GM13977 (cell line): ENCODE measurements around the gene TMEM253.
A peak's percentile ranks its signal among the peaks of the same experiment; 100 is the strongest.

Experiments used
- DNase-seq: peaks from one replicate; pipeline ENCODE4 v3.0.0; 2012; ENCODE audit warnings: low spot score
- in situ Hi-C: fragments of 300-500 bp; cut with MboI; formaldehyde crosslinking; loops from one replicate; pipeline ENCODE4 v1.12.0; 2022; ENCODE audit warnings: low sequenced_read_pairs, low pct_unique_long_range_greater_than_20kb, mixed read lengths, inconsistent platforms; ENCODE audit not compliant: unreplicated experiment
- TF ChIP-seq, protein P1 (sequence below): IDR thresholded peaks from 2 replicates; pipeline ENCODE4 v1.5.1; 2012; ENCODE audit warnings: mild to moderate bottlenecking, control low read depth; ENCODE audit not compliant: insufficient read depth; ENCODE audit errors: extremely low read depth, missing control alignments

The TMEM253 gene

DNA sequence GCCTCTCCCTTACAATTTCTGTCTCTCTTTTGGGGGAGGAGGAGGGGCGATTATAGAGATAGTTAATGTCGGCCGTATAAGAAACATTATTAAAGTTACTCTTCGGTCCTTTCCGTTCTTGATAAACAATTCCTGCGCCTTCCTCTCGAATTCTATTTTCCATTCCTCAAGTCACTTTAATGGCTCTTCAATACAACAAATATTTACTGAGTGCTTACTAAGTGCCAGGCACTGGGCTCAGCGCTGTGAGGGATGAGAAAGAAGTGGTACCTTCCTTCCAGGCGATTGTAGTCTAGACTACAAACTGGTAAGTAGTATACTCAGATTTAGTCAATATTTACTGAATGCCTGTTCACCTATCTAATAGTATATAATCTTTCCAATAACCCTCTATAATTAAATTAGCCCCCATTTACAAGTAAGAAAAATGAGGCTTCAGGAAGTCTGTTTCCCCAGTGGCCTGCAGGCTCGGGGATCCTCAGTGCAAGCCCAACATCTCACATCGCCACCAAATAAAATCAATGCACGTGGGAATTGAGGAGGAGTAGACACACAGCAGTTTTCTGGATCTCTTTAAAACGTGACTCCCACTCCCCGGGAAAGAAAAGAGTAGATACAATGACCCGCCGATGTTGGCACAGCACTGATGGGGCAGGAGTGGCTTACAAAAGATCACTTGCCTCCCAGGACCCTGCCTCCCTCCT is 1.8 kb upstream of the TMEM253 start:
- in situ Hi-C loops, result no loop called here
- DNase-seq, result peak; percentile 13
- TF ChIP-seq, protein P1, sequence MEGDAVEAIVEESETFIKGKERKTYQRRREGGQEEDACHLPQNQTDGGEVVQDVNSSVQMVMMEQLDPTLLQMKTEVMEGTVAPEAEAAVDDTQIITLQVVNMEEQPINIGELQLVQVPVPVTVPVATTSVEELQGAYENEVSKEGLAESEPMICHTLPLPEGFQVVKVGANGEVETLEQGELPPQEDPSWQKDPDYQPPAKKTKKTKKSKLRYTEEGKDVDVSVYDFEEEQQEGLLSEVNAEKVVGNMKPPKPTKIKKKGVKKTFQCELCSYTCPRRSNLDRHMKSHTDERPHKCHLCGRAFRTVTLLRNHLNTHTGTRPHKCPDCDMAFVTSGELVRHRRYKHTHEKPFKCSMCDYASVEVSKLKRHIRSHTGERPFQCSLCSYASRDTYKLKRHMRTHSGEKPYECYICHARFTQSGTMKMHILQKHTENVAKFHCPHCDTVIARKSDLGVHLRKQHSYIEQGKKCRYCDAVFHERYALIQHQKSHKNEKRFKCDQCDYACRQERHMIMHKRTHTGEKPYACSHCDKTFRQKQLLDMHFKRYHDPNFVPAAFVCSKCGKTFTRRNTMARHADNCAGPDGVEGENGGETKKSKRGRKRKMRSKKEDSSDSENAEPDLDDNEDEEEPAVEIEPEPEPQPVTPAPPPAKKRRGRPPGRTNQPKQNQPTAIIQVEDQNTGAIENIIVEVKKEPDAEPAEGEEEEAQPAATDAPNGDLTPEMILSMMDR, result no peak

DNA sequence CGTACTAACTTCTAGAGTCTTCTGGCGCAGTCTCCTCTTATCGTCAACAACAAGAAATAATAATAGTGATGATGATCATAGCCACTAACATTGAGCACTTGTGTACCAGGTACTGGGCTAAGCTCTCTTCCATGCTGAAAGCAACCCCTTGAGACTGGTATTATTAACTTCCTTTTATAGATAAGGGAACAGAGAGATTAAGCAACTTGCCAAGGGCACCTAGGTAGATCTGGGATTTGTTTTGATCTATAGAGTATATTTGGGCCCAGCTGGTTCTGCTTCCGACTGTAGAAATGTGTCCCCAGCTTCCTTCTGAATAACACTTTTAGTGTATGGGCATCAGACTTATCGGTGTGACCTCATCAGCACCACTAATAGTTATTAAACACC is 1.3 kb upstream of the TMEM253 start:
- TF ChIP-seq, protein P1, result no peak
- in situ Hi-C loops, result no loop called here

DNA sequence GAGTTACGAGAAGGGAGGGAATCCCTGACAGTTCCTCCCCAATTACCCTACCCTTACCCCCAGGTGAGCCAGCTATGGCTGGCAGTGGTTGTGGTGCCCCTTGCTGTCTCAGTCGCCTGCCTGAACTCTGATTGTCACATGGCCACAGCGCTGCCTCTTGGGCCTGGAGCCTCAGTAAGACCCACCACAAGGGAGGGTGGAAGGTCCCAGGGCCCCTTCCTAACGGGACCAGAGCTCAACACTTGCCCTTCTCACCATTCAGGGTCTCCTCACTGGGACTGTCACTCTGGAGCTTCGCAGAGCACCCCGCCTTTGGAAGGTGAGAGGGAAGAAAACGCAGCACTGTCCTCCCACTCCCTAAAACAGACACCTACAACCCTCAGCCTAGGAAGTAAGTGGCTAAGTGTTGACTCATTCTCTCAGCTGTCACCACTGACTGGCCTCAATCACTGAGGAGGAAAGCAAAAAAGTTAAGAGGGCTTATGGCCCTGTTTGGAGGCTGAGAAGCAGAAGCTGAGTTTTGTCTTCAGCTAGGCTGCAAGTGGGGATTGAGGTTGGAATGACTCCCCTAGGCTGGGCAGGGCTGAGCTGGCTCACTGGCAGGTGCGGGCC is 1.0 kb downstream of the TMEM253 start:
- in situ Hi-C loops, result no loop called here
- TF ChIP-seq, protein P1, result no peak
- DNase-seq, result no peak

More for the DNA sequence above, 1.3 kb upstream of the TMEM253 start:
- no peak for DNase-seq

DNA sequence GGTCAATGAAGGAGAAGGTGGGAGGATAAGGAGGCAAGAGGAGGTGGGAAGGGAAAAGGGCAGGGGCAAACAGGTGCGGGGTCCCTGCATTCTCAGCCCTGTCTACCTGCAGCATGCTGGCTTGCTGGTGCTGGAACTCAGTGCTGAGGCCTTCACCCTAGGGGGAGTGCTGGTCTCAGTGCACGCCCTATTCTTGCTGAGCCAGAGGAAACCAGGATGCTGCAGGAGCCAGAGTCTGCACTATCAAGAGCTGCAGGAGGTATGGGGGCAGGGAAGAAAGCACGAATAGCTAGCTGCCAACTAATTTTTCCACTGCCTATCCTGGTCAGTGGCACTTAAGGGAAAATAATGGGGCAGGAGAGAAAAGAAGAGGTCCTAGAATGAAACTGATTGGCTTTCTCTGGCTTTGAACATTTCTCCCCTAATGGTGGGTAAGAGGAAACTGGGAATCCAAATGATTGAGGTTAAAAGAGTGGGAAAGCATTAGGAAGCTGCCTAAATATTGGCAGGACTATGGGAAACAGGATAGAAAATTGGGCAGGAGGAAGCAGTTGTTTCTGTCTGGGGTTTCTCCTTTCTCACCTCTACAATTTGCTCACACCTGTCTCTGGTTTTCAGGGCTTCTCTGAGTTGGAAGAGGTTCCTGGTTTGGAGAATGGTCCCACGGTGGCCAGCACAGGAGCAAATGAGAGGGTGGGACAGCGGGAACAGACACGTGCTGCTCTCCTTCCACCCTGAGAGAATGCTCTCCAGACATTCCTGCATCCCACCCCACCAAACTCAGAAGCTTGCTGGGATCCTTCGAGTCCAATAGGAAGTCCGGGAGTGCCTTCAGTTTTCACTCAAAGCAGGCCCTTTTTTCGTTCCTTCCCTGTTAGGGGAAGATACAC is 1.9 kb downstream of the TMEM253 start:
- in situ Hi-C loops, result no loop called here
- TF ChIP-seq, protein P1, result no peak
- DNase-seq, result peak; percentile 30

DNA sequence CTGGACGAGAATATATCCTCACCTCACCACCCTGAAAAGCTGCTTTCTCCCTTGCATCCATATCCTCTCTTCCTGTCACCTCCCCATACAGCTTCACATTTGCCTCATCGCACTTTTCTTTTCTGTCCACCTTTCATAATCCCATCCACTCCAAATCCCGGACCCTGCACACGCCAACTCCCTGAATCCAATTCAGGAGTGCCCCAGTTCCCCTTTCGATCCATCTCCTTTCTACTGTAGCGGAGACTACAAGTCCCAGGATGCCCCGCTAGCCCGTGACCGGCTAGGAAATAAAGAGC is 2.5 kb downstream of the TMEM253 start:
- TF ChIP-seq, protein P1, result no peak

DNA sequence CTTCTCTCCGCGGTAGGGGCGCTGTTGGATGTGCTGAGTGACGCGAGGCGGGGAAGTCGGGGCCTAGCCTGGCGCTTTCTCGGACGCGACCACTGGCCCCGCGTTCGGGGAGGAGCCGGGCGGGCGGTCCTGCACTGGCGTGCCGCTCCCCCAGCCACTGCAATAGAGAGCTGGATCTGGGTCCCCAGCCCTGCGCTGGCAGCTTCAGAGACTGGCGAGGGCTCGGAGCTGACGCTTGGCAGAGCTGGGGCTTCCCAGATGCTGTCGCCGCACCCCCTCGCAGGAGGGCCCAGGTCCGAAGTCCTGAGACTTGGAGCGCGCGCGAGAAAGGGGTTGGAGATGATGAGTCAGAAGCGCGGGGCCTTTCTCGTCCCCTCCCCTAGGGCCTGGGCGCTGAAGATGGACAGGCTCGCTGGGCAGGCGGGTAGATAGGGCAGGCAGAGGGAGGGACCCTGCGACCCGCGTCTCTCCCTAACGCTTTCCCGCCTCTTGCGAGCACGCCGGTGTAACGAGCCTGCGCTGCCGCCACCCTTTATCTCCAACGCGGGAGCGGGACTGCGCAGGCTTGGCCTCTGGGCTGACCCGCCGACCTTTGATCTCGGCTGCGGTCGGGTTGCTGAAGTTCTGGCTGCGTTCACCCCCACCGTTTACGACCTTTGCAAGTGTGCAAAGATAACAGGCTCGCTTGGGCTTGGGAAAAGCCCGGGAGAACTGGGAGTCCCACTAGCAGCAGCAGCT is 3.0 kb downstream of the TMEM253 start:
- TF ChIP-seq, protein P1, result peak; percentile 76
- peak; percentile 95 for DNase-seq
- in situ Hi-C loops, result no loop called here

More for the DNA sequence above, 2.5 kb downstream of the TMEM253 start:
- DNase-seq, result no peak
- in situ Hi-C loops, result no loop called here
